GM21717 (cell line): ENCODE measurements around the gene WDR86.
A peak's percentile ranks its signal among the peaks of the same experiment; 100 is the strongest.

Experiments
- ATAC-seq: cut with Tn5 transposase; IDR thresholded peaks from one replicate; pipeline ENCODE4 v1.9.1; 2021; ENCODE audit warnings: mild to moderate bottlenecking, moderate library complexity; ENCODE audit not compliant: unreplicated experiment

WDR86 gene

GRCh38 chr7:151363182-151363581 is 46.7 kb downstream of the WDR86 start:
- no peak for ATAC-seq

GRCh38 chr7:151361193-151361959 is 48.5 kb downstream of the WDR86 start:
- ATAC-seq: no peak

GRCh38 chr7:151352512-151352911 is 57.3 kb downstream of the WDR86 start:
- no peak for ATAC-seq

- ATAC-seq: no peak
These were observed 57.9 kb downstream of the WDR86 start for GRCh38 chr7:151351967-151352366.

GRCh38 chr7:151351027-151351426 is 58.8 kb downstream of the WDR86 start:
- ATAC-seq: no peak

- ATAC-seq: peak; percentile 34
These were observed 60.4 kb downstream of the WDR86 start for GRCh38 chr7:151349507-151349853.

- ATAC-seq: no peak
These were observed 60.9 kb downstream of the WDR86 start for GRCh38 chr7:151348970-151349369.

GRCh38 chr7:151347200-151347599 is 62.6 kb downstream of the WDR86 start:
- no peak for ATAC-seq

- no peak for ATAC-seq
These were observed 63.4 kb downstream of the WDR86 start for GRCh38 chr7:151346470-151346769.

GRCh38 chr7:151345576-151346469 is 64.0 kb downstream of the WDR86 start:
- ATAC-seq: no peak

GRCh38 chr7:151343516-151343915 is 66.3 kb downstream of the WDR86 start:
- ATAC-seq: no peak

GRCh38 chr7:151342811-151343210 is 67.0 kb downstream of the WDR86 start:
- no peak for ATAC-seq

- peak; percentile 48 for ATAC-seq
These were observed 67.7 kb downstream of the WDR86 start for GRCh38 chr7:151342102-151342646.

- ATAC-seq: peak; percentile 49
These were observed 68.3 kb downstream of the WDR86 start, which contains the start of gene NUB1 for GRCh38 chr7:151341357-151342101. TSS of gene NUB1 (plus strand) at chr7:151341812. CDS start at chr7:151345350, 3,538 bp downstream.

GRCh38 chr7:151340794-151341356 is 69.0 kb downstream of the WDR86 start:
- ATAC-seq: no peak

GRCh38 chr7:151339651-151340382 is 70.0 kb downstream of the WDR86 start:
- peak; percentile 35 for ATAC-seq

GRCh38 chr7:151338809-151339208 is 71.0 kb downstream of the WDR86 start:
- ATAC-seq: no peak

GRCh38 chr7:151337346-151337745 is 72.5 kb downstream of the WDR86 start:
- ATAC-seq: no peak

- no peak for ATAC-seq
These were observed 73.7 kb downstream of the WDR86 start for GRCh38 chr7:151336027-151336708.

GRCh38 chr7:151334628-151335027 is 75.2 kb downstream of the WDR86 start:
- no peak for ATAC-seq
